GM12878 (cell line): ENCODE measurements around the gene PTGER4.

ENCODE experiments used
- HDAC6 ChIP-seq: fragments of 200-600 bp; sonication (generic); IDR thresholded peaks from one replicate; pipeline ENCODE4 v1.8.0; 2017; ENCODE audit warnings: antibody characterized with exemption; ENCODE audit not compliant: unreplicated experiment
- POLR2A ChIP-seq: IDR thresholded peaks from 2 replicates; pipeline ENCODE4 v1.6.1; 2011; ENCODE audit warnings: low read depth, mild to moderate bottlenecking, low read length
- POLR2AphosphoS5 ChIP-seq: IDR thresholded peaks from 2 replicates; pipeline ENCODE4 v1.6.1; 2011; ENCODE audit warnings: mild to moderate bottlenecking, low read length, inconsistent platforms
- RAD21 ChIP-seq: IDR thresholded peaks from 2 replicates; pipeline ENCODE4 v1.6.1; 2011; ENCODE audit warnings: mild to moderate bottlenecking, low read depth, low read length, moderate library complexity; ENCODE audit not compliant: insufficient read depth
- RELA ChIP-seq: fragments of 450-650 bp; IDR thresholded peaks from 2 replicates; pipeline ENCODE4 v1.8.0; 2014; ENCODE audit warnings: borderline replicate concordance; ENCODE audit not compliant: partially characterized antibody
- TARDBP ChIP-seq: IDR thresholded peaks from 2 replicates; pipeline ENCODE4 v1.6.1; 2016; ENCODE audit warnings: borderline replicate concordance
- TF ChIP-seq, protein P1 (sequence below), 3 experiments: IDR thresholded peaks in 2 of 3; conservative IDR thresholded peaks in 1 of 3; 2 replicates each; pipeline ENCODE4 v1.5.1; 2011; ENCODE audit warnings: low read depth in 3 of 3, low read length in 3 of 3, mild to moderate bottlenecking in 3 of 3, control low read depth in 2 of 3, moderate library complexity in 2 of 3, inconsistent platforms in 1 of 3, mixed read lengths in 1 of 3; ENCODE audit not compliant: control insufficient read depth in 2 of 3, insufficient read depth in 1 of 3; ENCODE audit errors: extremely low read depth in 1 of 3
- TF ChIP-seq, protein P2 (sequence below): fragments of 450-650 bp; IDR thresholded peaks from 2 replicates; pipeline ENCODE4 v1.6.1; 2017; ENCODE audit warnings: borderline replicate concordance

DNA sequence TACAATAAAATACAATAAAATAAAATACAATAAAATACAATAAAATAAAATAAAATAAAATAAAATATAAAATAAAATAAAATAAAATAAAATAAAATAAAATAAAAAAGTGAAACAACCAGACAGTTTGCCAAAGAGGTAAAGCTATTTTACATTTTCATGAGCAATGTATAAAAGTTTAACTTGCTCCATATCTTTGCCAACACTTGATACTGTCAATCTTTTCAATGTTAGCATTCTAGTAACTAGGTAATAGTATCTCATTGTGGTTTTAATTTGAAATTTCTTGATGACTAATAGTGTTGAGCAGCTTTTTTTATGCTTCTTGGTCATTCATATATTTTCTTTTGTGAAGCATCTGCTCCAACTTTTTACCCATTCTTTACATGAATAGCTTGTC lies 58.8 kb downstream of the PTGER4 start:
- TF ChIP-seq, protein P1, sequence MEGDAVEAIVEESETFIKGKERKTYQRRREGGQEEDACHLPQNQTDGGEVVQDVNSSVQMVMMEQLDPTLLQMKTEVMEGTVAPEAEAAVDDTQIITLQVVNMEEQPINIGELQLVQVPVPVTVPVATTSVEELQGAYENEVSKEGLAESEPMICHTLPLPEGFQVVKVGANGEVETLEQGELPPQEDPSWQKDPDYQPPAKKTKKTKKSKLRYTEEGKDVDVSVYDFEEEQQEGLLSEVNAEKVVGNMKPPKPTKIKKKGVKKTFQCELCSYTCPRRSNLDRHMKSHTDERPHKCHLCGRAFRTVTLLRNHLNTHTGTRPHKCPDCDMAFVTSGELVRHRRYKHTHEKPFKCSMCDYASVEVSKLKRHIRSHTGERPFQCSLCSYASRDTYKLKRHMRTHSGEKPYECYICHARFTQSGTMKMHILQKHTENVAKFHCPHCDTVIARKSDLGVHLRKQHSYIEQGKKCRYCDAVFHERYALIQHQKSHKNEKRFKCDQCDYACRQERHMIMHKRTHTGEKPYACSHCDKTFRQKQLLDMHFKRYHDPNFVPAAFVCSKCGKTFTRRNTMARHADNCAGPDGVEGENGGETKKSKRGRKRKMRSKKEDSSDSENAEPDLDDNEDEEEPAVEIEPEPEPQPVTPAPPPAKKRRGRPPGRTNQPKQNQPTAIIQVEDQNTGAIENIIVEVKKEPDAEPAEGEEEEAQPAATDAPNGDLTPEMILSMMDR (IDR thresholded peaks at IDR 0.05 in 2 of 3, conservative IDR thresholded peaks at IDR 0.05 in 1 of 3; ENCODE audit: control insufficient read depth in 2 of 3, extremely low read depth in 1 of 3, insufficient read depth in 1 of 3, low read depth in 3 of 3, low read length in 3 of 3): no peak
- no peak for TF ChIP-seq POLR2A
- no peak for TF ChIP-seq POLR2AphosphoS5
- TF ChIP-seq HDAC6: no peak
- TF ChIP-seq TARDBP: no peak
- TF ChIP-seq, protein P2, sequence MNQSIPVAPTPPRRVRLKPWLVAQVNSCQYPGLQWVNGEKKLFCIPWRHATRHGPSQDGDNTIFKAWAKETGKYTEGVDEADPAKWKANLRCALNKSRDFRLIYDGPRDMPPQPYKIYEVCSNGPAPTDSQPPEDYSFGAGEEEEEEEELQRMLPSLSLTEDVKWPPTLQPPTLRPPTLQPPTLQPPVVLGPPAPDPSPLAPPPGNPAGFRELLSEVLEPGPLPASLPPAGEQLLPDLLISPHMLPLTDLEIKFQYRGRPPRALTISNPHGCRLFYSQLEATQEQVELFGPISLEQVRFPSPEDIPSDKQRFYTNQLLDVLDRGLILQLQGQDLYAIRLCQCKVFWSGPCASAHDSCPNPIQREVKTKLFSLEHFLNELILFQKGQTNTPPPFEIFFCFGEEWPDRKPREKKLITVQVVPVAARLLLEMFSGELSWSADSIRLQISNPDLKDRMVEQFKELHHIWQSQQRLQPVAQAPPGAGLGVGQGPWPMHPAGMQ: no peak
- TF ChIP-seq RAD21: no peak
- TF ChIP-seq RELA: no peak
